ENCODE measurements around the gene MC2R. TPM values are rescaled to one million over a fixed set of nuclear protein-coding genes. Genes with fewer than 3 reads are reported as not detected.

Gene MC2R
- total and polyA plus RNA-seq, 8 donors, result 0.04 to 0.29 (median 0.19) TPM; not detected in 5

DNA sequence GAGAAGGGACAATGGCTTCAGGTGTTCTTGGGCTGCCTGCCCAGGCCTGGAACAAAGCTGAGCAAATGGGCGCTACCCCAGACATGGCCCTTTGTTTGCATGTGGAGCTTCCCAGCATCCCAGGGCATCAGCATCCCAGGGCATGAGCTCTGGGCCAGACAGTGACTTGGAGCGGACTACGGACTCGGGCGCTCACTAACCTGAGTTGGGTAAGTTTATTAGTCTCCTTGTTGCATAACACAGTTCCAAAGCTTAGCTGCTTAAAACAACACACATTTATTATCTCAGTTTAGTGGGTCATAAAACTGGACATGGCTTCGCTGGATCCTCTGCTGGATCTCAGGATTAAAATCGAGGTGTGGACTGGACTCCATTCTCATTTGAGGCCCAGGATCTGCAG, 35.8 kb downstream of the MC2R start:
- no peaks in the 10 kb centered on the region for H3K36me3 ChIP-seq
- H3K9me3 ChIP-seq, result no peaks in the 10 kb centered on the region
- intact Hi-C loops (cut with DNase I), result no loop called here
- DNase-seq (no peak), ATAC-seq (no peak)
- no peaks in the 10 kb centered on the region for H3K4me1 ChIP-seq
- H3K27ac ChIP-seq, result no peak overlapping the region
- H3K4me3 ChIP-seq, result no peak overlapping the region
- TF ChIP-seq, protein P1, sequence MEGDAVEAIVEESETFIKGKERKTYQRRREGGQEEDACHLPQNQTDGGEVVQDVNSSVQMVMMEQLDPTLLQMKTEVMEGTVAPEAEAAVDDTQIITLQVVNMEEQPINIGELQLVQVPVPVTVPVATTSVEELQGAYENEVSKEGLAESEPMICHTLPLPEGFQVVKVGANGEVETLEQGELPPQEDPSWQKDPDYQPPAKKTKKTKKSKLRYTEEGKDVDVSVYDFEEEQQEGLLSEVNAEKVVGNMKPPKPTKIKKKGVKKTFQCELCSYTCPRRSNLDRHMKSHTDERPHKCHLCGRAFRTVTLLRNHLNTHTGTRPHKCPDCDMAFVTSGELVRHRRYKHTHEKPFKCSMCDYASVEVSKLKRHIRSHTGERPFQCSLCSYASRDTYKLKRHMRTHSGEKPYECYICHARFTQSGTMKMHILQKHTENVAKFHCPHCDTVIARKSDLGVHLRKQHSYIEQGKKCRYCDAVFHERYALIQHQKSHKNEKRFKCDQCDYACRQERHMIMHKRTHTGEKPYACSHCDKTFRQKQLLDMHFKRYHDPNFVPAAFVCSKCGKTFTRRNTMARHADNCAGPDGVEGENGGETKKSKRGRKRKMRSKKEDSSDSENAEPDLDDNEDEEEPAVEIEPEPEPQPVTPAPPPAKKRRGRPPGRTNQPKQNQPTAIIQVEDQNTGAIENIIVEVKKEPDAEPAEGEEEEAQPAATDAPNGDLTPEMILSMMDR (IDR thresholded peaks at IDR 0.05), result no peak
- H3K27me3 ChIP-seq, result no peaks in the 10 kb centered on the region

DNA sequence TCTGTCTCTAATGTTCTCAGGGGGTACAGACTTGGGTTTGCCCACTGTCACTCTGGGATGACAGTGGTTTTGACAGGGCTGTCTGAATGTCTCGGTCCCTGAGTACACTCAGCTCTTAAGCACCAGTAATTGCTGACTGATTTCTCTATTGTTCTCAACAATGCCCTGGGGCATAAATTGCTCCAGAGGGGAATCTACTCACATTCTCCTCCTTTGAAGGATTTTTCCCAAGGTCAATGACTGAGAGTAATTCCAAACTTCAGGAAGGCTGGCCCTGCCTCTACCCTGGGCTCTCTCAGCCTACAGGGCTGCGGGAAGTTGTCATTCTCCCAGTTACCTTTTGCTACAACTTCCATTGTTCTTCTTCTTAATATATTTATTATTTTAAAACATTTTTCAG, 36.5 kb downstream of the MC2R start:
- intact Hi-C loops (cut with DNase I), result no loop called here
- Histone ChIP-seq H3K4me3 (no peak overlapping the region), H3K9me3 (no peaks in the 10 kb centered on the region), H3K36me3 (no peaks in the 10 kb centered on the region), H3K27me3 (peaks cover 0 to under 1% of the 10 kb centered on the region in 2 donors), H3K4me1 (no peaks in the 10 kb centered on the region), H3K27ac (no peak overlapping the region)
- ATAC-seq (no peak), DNase-seq (no peak)
- TF ChIP-seq, protein P1 (IDR thresholded peaks at IDR 0.05), result no peak

DNA sequence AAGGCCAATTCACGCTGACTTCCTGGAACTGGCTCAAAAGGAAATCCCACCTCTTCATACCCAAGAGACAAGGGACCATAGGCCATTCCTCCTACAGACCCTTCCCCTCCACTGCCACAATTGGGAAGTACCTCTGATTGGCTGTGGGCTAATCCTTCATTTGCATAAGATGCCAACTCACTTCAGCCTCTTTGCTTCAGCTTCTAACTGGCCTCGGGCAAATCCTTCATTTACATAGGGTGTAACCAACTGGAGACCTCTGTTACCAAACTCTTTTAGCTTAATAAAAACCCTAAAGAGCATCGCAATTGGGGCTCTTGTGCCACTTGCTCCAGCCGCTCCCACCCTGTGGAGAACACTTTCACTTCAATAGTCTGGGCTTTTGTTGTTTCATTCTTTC, 38.2 kb downstream of the MC2R start:
- H3K36me3 ChIP-seq, result no peaks in the 10 kb centered on the region
- no peaks in the 10 kb centered on the region for H3K4me1 ChIP-seq
- DNase-seq (no peak), ATAC-seq (no peak)
- H3K27ac ChIP-seq, result no peak overlapping the region
- intact Hi-C loops (cut with DNase I), result no loop called here
- H3K27me3 ChIP-seq, result peaks cover 0 to 17% of the 10 kb centered on the region in 2 donors
- H3K9me3 ChIP-seq, result no peaks in the 10 kb centered on the region
- TF ChIP-seq, protein P1 (IDR thresholded peaks at IDR 0.05), result no peak
- H3K4me3 ChIP-seq, result no peak overlapping the region

DNA sequence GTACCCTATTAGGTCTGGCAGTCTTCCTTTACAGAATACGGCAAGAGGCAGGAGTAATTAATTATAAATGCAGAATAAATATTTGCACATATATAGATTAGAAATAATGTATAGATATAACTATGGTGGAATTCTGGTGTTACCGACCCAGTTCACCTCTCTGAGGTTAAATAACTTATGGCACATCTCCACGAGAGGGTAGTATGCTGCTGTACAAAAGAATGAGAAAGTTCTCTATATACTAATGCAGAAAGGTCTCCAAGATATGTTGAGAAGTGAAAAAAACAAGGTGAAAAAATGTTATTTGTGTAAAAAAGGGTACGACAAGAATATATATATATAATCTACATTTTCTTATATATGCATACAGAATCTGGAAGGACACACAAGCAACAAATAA, 40.8 kb downstream of the MC2R start:
- ATAC-seq, result no peak
- H3K36me3 ChIP-seq, result no peaks in the 10 kb centered on the region

DNA sequence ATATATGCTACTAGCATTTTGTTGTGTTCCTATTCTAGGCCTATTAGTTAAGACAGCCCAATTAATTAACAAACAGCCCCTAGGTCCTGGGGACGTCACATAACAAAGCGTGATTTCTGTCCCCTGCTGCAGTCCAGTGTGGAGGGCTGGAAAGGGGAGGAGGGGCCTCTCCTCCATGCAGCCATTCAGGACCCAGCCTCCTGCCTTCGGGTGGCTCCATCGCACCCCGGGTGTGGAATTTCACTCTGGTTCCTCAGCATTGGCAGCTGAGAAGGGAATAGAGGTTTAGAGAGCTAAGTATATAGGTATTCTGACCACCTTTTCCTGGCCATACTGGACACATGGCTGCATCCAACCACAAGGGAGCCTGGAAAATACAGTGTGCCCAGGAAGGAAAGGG, 42.4 kb downstream of the MC2R start:
- Histone ChIP-seq H3K27me3 (peaks cover 17 to 59% of the 10 kb centered on the region in 2 donors), H3K4me3 (no peak overlapping the region), H3K9me3 (no peaks in the 10 kb centered on the region), H3K4me1 (no peaks in the 10 kb centered on the region), H3K27ac (no peak overlapping the region), H3K36me3 (no peaks in the 10 kb centered on the region)
- no peak for DNase-seq
- TF ChIP-seq, protein P1 (IDR thresholded peaks at IDR 0.05), result no peak
- intact Hi-C loops (cut with DNase I), result no loop called here
- no peak for ATAC-seq

More for the DNA sequence above, 40.8 kb downstream of the MC2R start:
- H3K9me3 ChIP-seq, result no peaks in the 10 kb centered on the region
- no peaks in the 10 kb centered on the region for H3K4me1 ChIP-seq
- TF ChIP-seq, protein P1 (IDR thresholded peaks at IDR 0.05), result no peak
- no peak for DNase-seq
- peaks cover 8 to 43% of the 10 kb centered on the region in 2 donors for H3K27me3 ChIP-seq
- H3K4me3 ChIP-seq, result no peak overlapping the region
- intact Hi-C loops (cut with DNase I), result no loop called here
- no peak overlapping the region for H3K27ac ChIP-seq

All from left lung (tissue), 10 donors.